ENCODE data around the gene ZNF232.

GRCh38 chr17:5097101-5097834 lies 14.4 kb downstream of the ZNF232 start:
- TF ChIP-seq CTCF (IDR thresholded peaks at IDR 0.05; ENCODE audit: poor library complexity, severe bottlenecking) = peak; percentile 8
- TF ChIP-seq MXI1 (conservative IDR thresholded peaks at IDR 0.05; ENCODE audit: poor library complexity, severe bottlenecking) = no peak

Data from neural cell (in vitro differentiated cells).